AG10803 (cell line): ENCODE results near the gene GNG8.

ENCODE experiments used
- DNase-seq: peaks from one replicate; pipeline ENCODE4 v3.0.0; 2010; ENCODE audit warnings: low read depth
- H3K4me3 ChIP-seq: 2 replicates; pipeline ENCODE4 v1.5.1; 2011; ENCODE audit warnings: mild to moderate bottlenecking, low read length, control low read depth
- CTCF ChIP-seq: conservative IDR thresholded peaks from 2 replicates; pipeline ENCODE4 v1.5.1; 2011; ENCODE audit warnings: mild to moderate bottlenecking, low read length, control low read depth, inconsistent platforms

The GNG8 gene

GRCh38 chr19:46591870-46592269, 44.1 kb downstream of the GNG8 start:
- H3K4me3 ChIP-seq: no peak overlapping the region
- DNase-seq: no peak
- TF ChIP-seq CTCF: no peak

GRCh38 chr19:46591254-46591653, 44.7 kb downstream of the GNG8 start:
- no peak for TF ChIP-seq CTCF
- no peak overlapping the region for H3K4me3 ChIP-seq
- no peak for DNase-seq

- H3K4me3 ChIP-seq: no peak overlapping the region
- DNase-seq: no peak
- TF ChIP-seq CTCF: no peak
Measured at GRCh38 chr19:46587861-46588260, 48.1 kb downstream of the GNG8 start.

GRCh38 chr19:46586294-46586693, 49.7 kb downstream of the GNG8 start:
- no peak overlapping the region for H3K4me3 ChIP-seq
- TF ChIP-seq CTCF: no peak
- no peak for DNase-seq

- H3K4me3 ChIP-seq: no peak overlapping the region
- no peak for DNase-seq
- no peak for TF ChIP-seq CTCF
Measured at GRCh38 chr19:46585539-46585938, 50.5 kb downstream of the GNG8 start.
